ENCODE results near the gene NCOA1. TPM values are rescaled to one million over a fixed set of nuclear protein-coding genes. Genes with fewer than 3 reads are reported as not detected.

Gene NCOA1
- total RNA-seq, 1 experiment from 2014 or later: 27.5 TPM

DNA sequence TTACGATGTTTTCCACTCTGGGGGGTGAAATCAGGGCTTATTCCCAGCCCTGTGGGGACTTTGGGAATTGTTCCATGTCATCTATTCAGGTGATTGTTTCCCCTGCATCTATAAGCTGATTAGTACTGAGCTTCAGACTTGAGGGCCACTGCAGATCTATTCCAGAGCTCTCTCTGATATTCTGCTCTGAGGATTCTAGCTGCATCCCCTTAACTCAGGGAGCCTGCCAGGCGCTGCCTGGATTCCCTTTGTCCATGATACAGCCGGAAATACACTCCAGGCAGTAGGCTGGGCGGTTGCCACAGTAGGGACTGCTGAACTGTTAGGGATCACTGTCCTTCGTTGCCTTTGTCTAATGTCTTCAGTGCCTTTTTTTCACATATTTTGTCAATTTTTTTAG lies 270.8 kb downstream of the NCOA1 start:
- no peaks in the 10 kb centered on the region for H3K27me3 ChIP-seq (replicated peaks; ENCODE audit: insufficient read depth, low read depth, low read length, poor library complexity)
- TF ChIP-seq EZH2 (IDR thresholded peaks at IDR 0.05; ENCODE audit: borderline replicate concordance, low read depth, low read length, poor library complexity, severe bottlenecking): no peak
- TF ChIP-seq, protein P1, sequence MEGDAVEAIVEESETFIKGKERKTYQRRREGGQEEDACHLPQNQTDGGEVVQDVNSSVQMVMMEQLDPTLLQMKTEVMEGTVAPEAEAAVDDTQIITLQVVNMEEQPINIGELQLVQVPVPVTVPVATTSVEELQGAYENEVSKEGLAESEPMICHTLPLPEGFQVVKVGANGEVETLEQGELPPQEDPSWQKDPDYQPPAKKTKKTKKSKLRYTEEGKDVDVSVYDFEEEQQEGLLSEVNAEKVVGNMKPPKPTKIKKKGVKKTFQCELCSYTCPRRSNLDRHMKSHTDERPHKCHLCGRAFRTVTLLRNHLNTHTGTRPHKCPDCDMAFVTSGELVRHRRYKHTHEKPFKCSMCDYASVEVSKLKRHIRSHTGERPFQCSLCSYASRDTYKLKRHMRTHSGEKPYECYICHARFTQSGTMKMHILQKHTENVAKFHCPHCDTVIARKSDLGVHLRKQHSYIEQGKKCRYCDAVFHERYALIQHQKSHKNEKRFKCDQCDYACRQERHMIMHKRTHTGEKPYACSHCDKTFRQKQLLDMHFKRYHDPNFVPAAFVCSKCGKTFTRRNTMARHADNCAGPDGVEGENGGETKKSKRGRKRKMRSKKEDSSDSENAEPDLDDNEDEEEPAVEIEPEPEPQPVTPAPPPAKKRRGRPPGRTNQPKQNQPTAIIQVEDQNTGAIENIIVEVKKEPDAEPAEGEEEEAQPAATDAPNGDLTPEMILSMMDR (conservative IDR thresholded peaks at IDR 0.05; ENCODE audit: low read depth, low read length): no peak
- H3K4me1 ChIP-seq (ENCODE audit: insufficient read depth, low read length, poor library complexity, severe bottlenecking): no peaks in the 10 kb centered on the region
- intact Hi-C loops (cut with micrococcal nuclease; ENCODE audit: unreplicated experiment): no loop called here
- H3K27ac ChIP-seq (ENCODE audit: low read depth, low read length, poor library complexity, severe bottlenecking): no peak overlapping the region
- DNase-seq (ENCODE audit: low spot score): no peak
- H3K4me3 ChIP-seq (ENCODE audit: low read depth, low read length, poor library complexity, severe bottlenecking): no peak overlapping the region
- H3K9me3 ChIP-seq (ENCODE audit: low read depth, low read length, poor library complexity, severe bottlenecking): no peaks in the 10 kb centered on the region
- peaks cover 18% of the 10 kb centered on the region for H3K36me3 ChIP-seq (ENCODE audit: insufficient read depth, low read length, poor library complexity, severe bottlenecking)
- ChIA-PET POLR2A (ENCODE audit: low non-redundant PET) (no interaction called here), CTCF (no interaction called here)
- no TSS peak for BruUV-seq (replicated peaks)

DNA sequence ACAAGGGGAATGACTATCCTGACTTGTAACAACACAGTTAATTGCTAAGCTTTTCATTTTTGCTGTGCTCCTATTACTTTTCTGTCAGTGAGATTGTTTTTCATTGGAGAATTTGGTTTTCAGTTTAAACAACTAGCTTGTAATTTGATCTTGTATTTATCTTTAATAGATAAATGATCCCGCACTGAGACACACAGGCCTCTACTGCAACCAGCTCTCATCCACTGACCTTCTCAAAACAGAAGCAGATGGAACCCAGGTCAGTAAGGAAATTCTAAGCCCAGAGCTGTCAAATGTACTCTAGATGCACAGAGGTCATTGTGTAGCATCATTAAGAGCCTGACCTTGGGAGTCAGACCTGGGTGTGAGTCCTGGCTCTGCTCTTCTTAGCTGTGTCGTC lies 271.5 kb downstream of the NCOA1 start:
- DNase-seq (ENCODE audit: low spot score): no peak
- no peaks in the 10 kb centered on the region for H3K27me3 ChIP-seq (replicated peaks; ENCODE audit: insufficient read depth, low read depth, low read length, poor library complexity)
- POLR2A ChIA-PET (ENCODE audit: low non-redundant PET): no interaction called here
- peaks cover 18% of the 10 kb centered on the region for H3K36me3 ChIP-seq (ENCODE audit: insufficient read depth, low read length, poor library complexity, severe bottlenecking)
- intact Hi-C loops (cut with micrococcal nuclease; ENCODE audit: unreplicated experiment): no loop called here
- CTCF ChIA-PET: no interaction called here
- no peak overlapping the region for H3K27ac ChIP-seq (ENCODE audit: low read depth, low read length, poor library complexity, severe bottlenecking)
- H3K9me3 ChIP-seq (ENCODE audit: low read depth, low read length, poor library complexity, severe bottlenecking): no peaks in the 10 kb centered on the region
- no peak overlapping the region for H3K4me3 ChIP-seq (ENCODE audit: low read depth, low read length, poor library complexity, severe bottlenecking)
- H3K4me1 ChIP-seq (ENCODE audit: insufficient read depth, low read length, poor library complexity, severe bottlenecking): no peaks in the 10 kb centered on the region
- TF ChIP-seq, protein P1 (conservative IDR thresholded peaks at IDR 0.05; ENCODE audit: low read depth, low read length): no peak
- no peak for TF ChIP-seq EZH2 (IDR thresholded peaks at IDR 0.05; ENCODE audit: borderline replicate concordance, low read depth, low read length, poor library complexity, severe bottlenecking)
- BruUV-seq (replicated peaks): no TSS peak

DNA sequence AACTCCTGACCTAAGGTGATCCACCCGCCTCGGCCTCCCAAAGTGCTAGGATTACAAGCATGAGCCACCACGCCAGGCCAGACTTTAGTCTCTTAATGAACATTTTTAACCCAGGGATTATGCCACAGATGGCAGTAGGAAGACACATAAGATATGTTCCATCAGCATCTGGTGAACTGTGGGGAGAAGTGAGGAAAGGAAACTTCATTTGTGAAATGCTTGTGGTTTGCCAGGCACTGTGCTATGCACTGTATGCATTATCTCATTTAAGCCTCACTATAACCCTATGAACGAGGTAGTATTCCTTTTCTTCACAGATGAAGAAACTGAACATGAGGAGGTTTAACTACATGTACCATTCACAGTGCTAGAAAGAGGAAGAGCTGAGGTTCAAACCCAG lies 272.8 kb downstream of the NCOA1 start:
- Histone ChIP-seq H3K27ac (ENCODE audit: low read depth, low read length, poor library complexity, severe bottlenecking) (no peak overlapping the region), H3K4me3 (ENCODE audit: low read depth, low read length, poor library complexity, severe bottlenecking) (no peak overlapping the region), H3K9me3 (ENCODE audit: low read depth, low read length, poor library complexity, severe bottlenecking) (no peaks in the 10 kb centered on the region), H3K36me3 (ENCODE audit: insufficient read depth, low read length, poor library complexity, severe bottlenecking) (peaks cover 14% of the 10 kb centered on the region), H3K27me3 (replicated peaks; ENCODE audit: insufficient read depth, low read depth, low read length, poor library complexity) (no peaks in the 10 kb centered on the region), H3K4me1 (ENCODE audit: insufficient read depth, low read length, poor library complexity, severe bottlenecking) (no peaks in the 10 kb centered on the region)
- POLR2A ChIA-PET (ENCODE audit: low non-redundant PET): no interaction called here
- no peak for TF ChIP-seq EZH2 (IDR thresholded peaks at IDR 0.05; ENCODE audit: borderline replicate concordance, low read depth, low read length, poor library complexity, severe bottlenecking)
- TF ChIP-seq, protein P1 (conservative IDR thresholded peaks at IDR 0.05; ENCODE audit: low read depth, low read length): no peak
- CTCF ChIA-PET: no interaction called here
- intact Hi-C loops (cut with micrococcal nuclease; ENCODE audit: unreplicated experiment): no loop called here
- no peak for DNase-seq (ENCODE audit: low spot score)
- no TSS peak for BruUV-seq (replicated peaks)

Measured in A673 (cell line).